CD4-positive, alpha-beta memory T cell (primary cell): Measurements from ENCODE around the gene ANKRD11. TPM values are rescaled to one million over a fixed set of nuclear protein-coding genes. Genes with fewer than 3 reads are reported as not detected.
A peak's percentile ranks its signal among the peaks of the same experiment; 100 is the strongest.
"Not testable (repeated sequence)": the region's sequence is repeated elsewhere in the genome, so short reads cannot be mapped to it uniquely, and the experiment has no call there.

Source experiments
- CTCF ChIA-PET: fragments of 350-600 bp; sonication (Branson Sonifier 250); formaldehyde crosslinking; loops from one replicate; lab custom pipeline; 2021; ENCODE audit warnings: inconsistent platforms; ENCODE audit not compliant: partially characterized antibody; lab: Charles Lee
- POLR2A ChIA-PET: fragments of 350-600 bp; sonication (Branson Sonifier 250); formaldehyde crosslinking; loops from one replicate; lab custom pipeline; 2021; ENCODE audit not compliant: partially characterized antibody; lab: Charles Lee
- DNase-seq, 5 donors: peaks; one replicate each; pipeline versions ENCODE4 v3.0.0 to v3.0.0-alpha.2; 2020 to 2022; ENCODE audit warnings: mixed read lengths in 1 of 5
- H3K27ac ChIP-seq: one replicate; pipeline ENCODE4 v1.7.0; 2013; ENCODE audit warnings: low read depth, low read length
- H3K27me3 ChIP-seq: 2 replicates; pipeline ENCODE4 v1.7.0; 2013; ENCODE audit warnings: mild to moderate bottlenecking, low read length, moderate library complexity; ENCODE audit not compliant: insufficient read depth
- H3K36me3 ChIP-seq: 2 replicates; pipeline ENCODE4 v1.7.0; 2013; ENCODE audit warnings: mild to moderate bottlenecking, low read length, moderate library complexity; ENCODE audit not compliant: insufficient read depth
- H3K4me1 ChIP-seq: 2 replicates; pipeline ENCODE4 v1.7.0; 2013; ENCODE audit warnings: mild to moderate bottlenecking, low read length, moderate library complexity; ENCODE audit not compliant: insufficient read depth
- H3K4me3 ChIP-seq, 2 donors: one replicate each; pipeline ENCODE4 v1.7.0; 2013; ENCODE audit warnings: low read length in 2 of 2, mild to moderate bottlenecking in 1 of 2
- H3K9me3 ChIP-seq, 2 donors: one replicate each; pipeline ENCODE4 v1.7.0; 2013; ENCODE audit warnings: low read length in 2 of 2, control low read depth in 1 of 2; ENCODE audit not compliant: control insufficient read depth in 1 of 2
- H3K27ac Mint-ChIP-seq, 7 donors: one replicate each; pipeline ENCODE4 v1.8.0; 2020 to 2021; ENCODE audit warnings: mixed read lengths in 7 of 7, mild to moderate bottlenecking in 6 of 7, inconsistent platforms in 3 of 7, moderate library complexity in 3 of 7
- H3K27me3 Mint-ChIP-seq, 2 donors: one replicate each; pipeline ENCODE4 v1.8.0; 2020 to 2021; ENCODE audit warnings: mixed read lengths in 2 of 2
- H3K36me3 Mint-ChIP-seq, 2 donors: one replicate each; pipeline ENCODE4 v1.8.0; 2020 to 2021; ENCODE audit warnings: mixed read lengths in 2 of 2, inconsistent platforms in 1 of 2, mild to moderate bottlenecking in 1 of 2
- H3K4me1 Mint-ChIP-seq, 4 donors: one replicate each; pipeline ENCODE4 v1.8.0; 2020 to 2021; ENCODE audit warnings: mixed read lengths in 4 of 4, mild to moderate bottlenecking in 1 of 4
- H3K4me3 Mint-ChIP-seq, 8 donors: one replicate each; pipeline ENCODE4 v1.8.0; 2020 to 2021; ENCODE audit warnings: mixed read lengths in 8 of 8, mild to moderate bottlenecking in 7 of 8, moderate library complexity in 6 of 8, inconsistent platforms in 3 of 8
- H3K9me3 Mint-ChIP-seq, 8 donors: one replicate each; pipeline ENCODE4 v1.8.0; 2020 to 2021; ENCODE audit warnings: mixed read lengths in 8 of 8, mild to moderate bottlenecking in 5 of 8, inconsistent platforms in 3 of 8, moderate library complexity in 1 of 8
- intact Hi-C: fragments of 100-400 bp; cut with micrococcal nuclease; formaldehyde crosslinking; loops from one replicate; pipeline ENCODE4 v1.15.1; 2023
- polyA plus RNA-seq, 2 donors: library from polyadenylated mRNA; unstranded; fragments of 300-500 nt; fragmentation: Illumina TruSeq; gene quantifications; one replicate each; pipeline ENCODE4 v1.2.3, GENCODE V29; 2021
- total RNA-seq, 2 experiments: library from RNA; stranded (reverse); gene quantifications; one replicate each; pipeline ENCODE4 v1.2.3, GENCODE V29; 2021

Gene ANKRD11
- total and polyA plus RNA-seq, 4 experiments from 2014 or later, result 3.9 to 246 (median 140) TPM

- CTCF ChIA-PET, H3K9me3 ChIP-seq, H3K4me3 ChIP-seq, H3K27ac ChIP-seq, H3K36me3 ChIP-seq, H3K27me3 Mint-ChIP-seq, H3K4me3 Mint-ChIP-seq, H3K27me3 ChIP-seq, intact Hi-C loops, DNase-seq, H3K9me3 Mint-ChIP-seq, H3K27ac Mint-ChIP-seq, POLR2A ChIA-PET: not testable (repeated sequence)
- H3K36me3 Mint-ChIP-seq, result peaks cover 7 to 30% of the 10 kb centered on the region in 2 donors
- H3K4me1 ChIP-seq, result peaks cover 66% of the 10 kb centered on the region
- H3K4me1 Mint-ChIP-seq, result peaks cover 51 to 85% (median 64%) of the 10 kb centered on the region in 4 donors
Observed at GRCh38 chr16:89463312-89463711, 27.0 kb downstream of the ANKRD11 start.

GRCh38 chr16:89462639-89463038 lies 27.7 kb downstream of the ANKRD11 start:
- H3K27me3 ChIP-seq, CTCF ChIA-PET, H3K27ac ChIP-seq, DNase-seq, H3K4me3 Mint-ChIP-seq, POLR2A ChIA-PET, H3K9me3 ChIP-seq, H3K9me3 Mint-ChIP-seq, H3K36me3 ChIP-seq, H3K27me3 Mint-ChIP-seq, intact Hi-C loops, H3K4me3 ChIP-seq: not testable (repeated sequence)
- peaks cover 63% of the 10 kb centered on the region for H3K4me1 ChIP-seq
- H3K36me3 Mint-ChIP-seq, result peaks cover 7 to 29% of the 10 kb centered on the region in 2 donors
- H3K27ac Mint-ChIP-seq, result peak overlapping the region in 1 of 7 donors; percentile 35
- peaks cover 49 to 82% (median 61%) of the 10 kb centered on the region in 4 donors for H3K4me1 Mint-ChIP-seq

DNA sequence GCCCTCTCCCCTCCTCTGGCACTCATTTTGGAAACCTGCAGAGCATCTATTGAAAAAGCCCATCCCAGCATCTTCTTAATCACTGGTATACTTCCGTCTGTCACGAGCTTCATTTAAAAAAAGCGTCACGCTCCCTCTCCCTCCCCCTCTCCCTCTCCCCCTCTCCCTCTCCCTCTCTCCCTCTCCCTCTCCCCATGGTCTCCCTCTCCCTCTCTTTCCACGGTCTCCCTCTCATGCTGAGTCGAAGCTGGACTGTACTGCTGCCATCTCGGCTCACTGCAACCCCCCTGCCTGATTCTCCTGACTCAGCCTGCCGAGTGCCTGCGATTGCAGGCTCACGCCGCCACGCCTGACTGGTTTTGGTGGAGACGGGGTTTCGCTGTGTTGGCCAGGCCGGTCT lies 28.5 kb downstream of the ANKRD11 start:
- intact Hi-C loops, H3K27me3 Mint-ChIP-seq, DNase-seq, H3K27me3 ChIP-seq, H3K9me3 ChIP-seq, H3K4me3 ChIP-seq, H3K27ac ChIP-seq, H3K4me3 Mint-ChIP-seq, H3K9me3 Mint-ChIP-seq, H3K36me3 ChIP-seq: not testable (repeated sequence)
- ChIA-PET POLR2A (interaction anchor here (0.9 kb wide), 1 partner anchor 11 kb away, joined by 3 read pairs; no protein-coding TSS in a partner anchor), CTCF (interaction anchor here (0.6 to 1.3 kb wide), 2 partner anchors 47 to 52 kb away, joined by 3 read pairs; no protein-coding TSS in a partner anchor)
- H3K36me3 Mint-ChIP-seq, result peaks cover 7 to 26% of the 10 kb centered on the region in 2 donors
- peaks cover 61% of the 10 kb centered on the region for H3K4me1 ChIP-seq
- H3K27ac Mint-ChIP-seq, result peak overlapping the region in 4 of 7 donors; percentile 47 to 68 (median 63)
- peaks cover 45 to 77% (median 58%) of the 10 kb centered on the region in 4 donors for H3K4me1 Mint-ChIP-seq

- DNase-seq, result no peak
- POLR2A ChIA-PET, result interaction anchor here (1.0 kb wide), 1 partner anchor 31 kb away, joined by 3 read pairs; no protein-coding TSS in a partner anchor
Observed at GRCh38 chr16:89460556-89460955, 29.8 kb downstream of the ANKRD11 start.

GRCh38 chr16:89458967-89459366 lies 31.4 kb downstream of the ANKRD11 start:
- no peak for DNase-seq
- POLR2A ChIA-PET, result no interaction called here
- Mint-ChIP-seq H3K9me3 (no peaks in the 10 kb centered on the region), H3K27me3 (no peaks in the 10 kb centered on the region), H3K4me3 (peak overlapping the region in 2 of 8 donors; percentile 5 to 49), H3K27ac (peak overlapping the region in 5 of 7 donors; percentile 4 to 62 (median 38)), H3K4me1 (peaks cover 43 to 76% (median 56%) of the 10 kb centered on the region in 4 donors), H3K36me3 (peaks cover 7 to 20% of the 10 kb centered on the region in 2 donors)
- H3K4me3 ChIP-seq, result no peak overlapping the region
- no peak overlapping the region for H3K27ac ChIP-seq
- H3K9me3 ChIP-seq, result no peaks in the 10 kb centered on the region
- H3K4me1 ChIP-seq, result peaks cover 62% of the 10 kb centered on the region
- H3K27me3 ChIP-seq, result no peaks in the 10 kb centered on the region
- H3K36me3 ChIP-seq, result no peaks in the 10 kb centered on the region
- intact Hi-C loops, result no loop called here
- CTCF ChIA-PET, result interaction anchor here (1.1 kb wide), 1 partner anchor 14 kb away, joined by 3 read pairs; no protein-coding TSS in a partner anchor

More at GRCh38 chr16:89460556-89460955, 29.8 kb downstream of the ANKRD11 start:
- Mint-ChIP-seq H3K4me1 (peaks cover 44 to 77% (median 57%) of the 10 kb centered on the region in 4 donors), H3K9me3 (no peaks in the 10 kb centered on the region), H3K36me3 (peaks cover 7 to 21% of the 10 kb centered on the region in 2 donors), H3K27me3 (no peaks in the 10 kb centered on the region), H3K27ac (peak overlapping the region in 4 of 7 donors; percentile 32 to 74 (median 56)), H3K4me3 (peak overlapping the region in 1 of 8 donors; percentile 17)
- CTCF ChIA-PET, result interaction anchor here (1.2 to 1.3 kb wide), 2 partner anchors 27 to 48 kb away, joined by 3 read pairs; no protein-coding TSS in a partner anchor
- Histone ChIP-seq H3K36me3 (no peaks in the 10 kb centered on the region), H3K27me3 (no peaks in the 10 kb centered on the region), H3K4me1 (peaks cover 61% of the 10 kb centered on the region), H3K4me3 (no peak overlapping the region), H3K9me3 (no peaks in the 10 kb centered on the region), H3K27ac (no peak overlapping the region)
- intact Hi-C loops, result no loop called here

DNA sequence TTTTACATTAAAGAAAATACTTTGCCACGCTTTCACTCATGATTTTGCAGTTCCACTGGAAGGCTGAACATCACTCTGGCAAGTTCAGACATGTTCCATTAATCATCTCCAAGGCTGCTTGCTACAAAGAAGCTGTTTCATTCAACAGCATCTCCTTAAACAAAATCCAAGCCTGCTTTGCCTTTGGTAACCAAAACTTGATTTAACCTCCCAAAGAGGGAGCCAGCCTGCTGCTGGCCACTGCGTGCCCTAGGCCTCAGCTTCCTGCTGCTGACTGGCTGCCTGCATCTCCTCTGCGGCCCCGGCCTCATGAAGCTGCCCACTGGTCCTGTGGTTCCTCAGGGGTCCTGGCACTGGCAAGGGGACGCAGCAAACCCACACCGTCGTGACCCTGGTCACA lies 31.8 kb downstream of the ANKRD11 start:
- ChIA-PET CTCF (interaction anchor here (1.1 kb wide), 1 partner anchor 14 kb away, joined by 3 read pairs; no protein-coding TSS in a partner anchor), POLR2A (no interaction called here)
- Mint-ChIP-seq H3K36me3 (peaks cover 7 to 22% of the 10 kb centered on the region in 2 donors), H3K4me1 (peaks cover 47 to 76% (median 57%) of the 10 kb centered on the region in 4 donors), H3K4me3 (peak overlapping the region in 1 of 8 donors; percentile 11), H3K27ac (peak overlapping the region in 5 of 7 donors; percentile 4 to 62 (median 41)), H3K9me3 (no peaks in the 10 kb centered on the region), H3K27me3 (no peaks in the 10 kb centered on the region)
- Histone ChIP-seq H3K36me3 (no peaks in the 10 kb centered on the region), H3K4me1 (peaks cover 63% of the 10 kb centered on the region), H3K27me3 (no peaks in the 10 kb centered on the region), H3K27ac (no peak overlapping the region), H3K4me3 (no peak overlapping the region), H3K9me3 (no peaks in the 10 kb centered on the region)
- intact Hi-C loops, result no loop called here
- no peak for DNase-seq

GRCh38 chr16:89456419-89456959 lies 33.9 kb downstream of the ANKRD11 start:
- Histone ChIP-seq H3K4me3 (no peak overlapping the region), H3K9me3 (no peaks in the 10 kb centered on the region), H3K4me1 (peaks cover 80% of the 10 kb centered on the region), H3K36me3 (no peaks in the 10 kb centered on the region), H3K27me3 (no peaks in the 10 kb centered on the region), H3K27ac (no peak overlapping the region)
- Mint-ChIP-seq H3K27ac (peak overlapping the region in 3 of 7 donors; percentile 47 to 76 (median 57)), H3K4me3 (peak overlapping the region in 3 of 8 donors; percentile 21 to 64 (median 40)), H3K9me3 (no peaks in the 10 kb centered on the region), H3K36me3 (peaks cover 7 to 22% of the 10 kb centered on the region in 2 donors), H3K27me3 (no peaks in the 10 kb centered on the region), H3K4me1 (peaks cover 55 to 83% (median 68%) of the 10 kb centered on the region in 4 donors)
- POLR2A ChIA-PET, result interaction anchor here (1.1 to 1.7 kb wide), 4 partner anchors 9 to 141 kb away, joined by 3 to 4 read pairs (median 3); no protein-coding TSS in a partner anchor
- intact Hi-C loops, result no loop called here
- DNase-seq, result no peak
- CTCF ChIA-PET, result interaction anchor here (1.0 kb wide), 1 partner anchor 9 kb away, joined by 3 read pairs; no protein-coding TSS in a partner anchor
